WTC11 (cell line): ENCODE data around the gene MTMR10. TPM values are rescaled to one million over a fixed set of nuclear protein-coding genes. Genes with fewer than 3 reads are reported as not detected.

Source experiments
- ATAC-seq: fragments of 200-7000 bp; cut with Tn5 transposase; 2 replicates; pipeline ENCODE4 v1.10.0; 2021; ENCODE audit warnings: mild to moderate bottlenecking, moderate library complexity
- CTCF ChIA-PET: fragments of 300-600 bp; sonication (Branson Sonifier 250); formaldehyde crosslinking; loops from one replicate; lab custom pipeline; 2021; ENCODE audit warnings: antibody characterized with exemption; lab: Charles Lee
- POLR2A ChIA-PET: fragments of 350-600 bp; sonication (Branson Sonifier 250); formaldehyde crosslinking; loops from one replicate; lab custom pipeline; 2021; ENCODE audit warnings: antibody characterized with exemption; lab: Charles Lee
- DNase-seq: peaks from one replicate; pipeline ENCODE4 v3.0.0; 2021; ENCODE audit warnings: low spot score
- H3K27ac Mint-ChIP-seq: 2 replicates; pipeline ENCODE4 v1.8.0; 2021; ENCODE audit warnings: mixed read lengths
- H3K27me3 Mint-ChIP-seq: 2 replicates; pipeline ENCODE4 v1.8.0; 2021; ENCODE audit warnings: low read depth, mild to moderate bottlenecking, moderate library complexity, mixed read lengths
- H3K36me3 Mint-ChIP-seq: 2 replicates; pipeline ENCODE4 v1.8.0; 2021; ENCODE audit warnings: mixed read lengths
- H3K4me1 Mint-ChIP-seq: 2 replicates; pipeline ENCODE4 v1.8.0; 2022; ENCODE audit warnings: mixed read lengths
- H3K4me3 Mint-ChIP-seq: 2 replicates; pipeline ENCODE4 v1.8.0; 2021; ENCODE audit warnings: mild to moderate bottlenecking, moderate library complexity, mixed read lengths
- H3K9me3 Mint-ChIP-seq: 2 replicates; pipeline ENCODE4 v1.8.0; 2021; ENCODE audit warnings: mixed read lengths
- ATF3 ChIP-seq: sonication (generic); formaldehyde crosslinking; conservative IDR thresholded peaks from 2 replicates; pipeline ENCODE4 v1.8.1; 2022; ENCODE audit warnings: mild to moderate bottlenecking, missing genetic modification reagents
- E2F4 ChIP-seq: sonication (generic); formaldehyde crosslinking; IDR thresholded peaks from 2 replicates; pipeline ENCODE4 v1.8.1; 2022; ENCODE audit warnings: low read depth, mild to moderate bottlenecking, moderate library complexity, missing genetic modification reagents, borderline replicate concordance
- FOXJ3 ChIP-seq: sonication (generic); formaldehyde crosslinking; IDR thresholded peaks from 2 replicates; pipeline ENCODE4 v1.9.0; 2021; ENCODE audit warnings: missing genetic modification reagents, mild to moderate bottlenecking, borderline replicate concordance
- FOXP1 ChIP-seq: sonication (generic); formaldehyde crosslinking; IDR thresholded peaks from 2 replicates; pipeline ENCODE4 v1.8.0; 2022; ENCODE audit warnings: missing genetic modification reagents, mild to moderate bottlenecking, moderate library complexity, borderline replicate concordance
- NFATC4 ChIP-seq: fragments of 250-450 bp; sonication (Bioruptor Pico); IDR thresholded peaks from 2 replicates; pipeline ENCODE4 v1.9.0; 2021; ENCODE audit warnings: mild to moderate bottlenecking
- PREB ChIP-seq: sonication (generic); formaldehyde crosslinking; IDR thresholded peaks from 2 replicates; pipeline ENCODE4 v1.8.1; 2022; ENCODE audit warnings: mild to moderate bottlenecking, missing genetic modification reagents, moderate library complexity, borderline replicate concordance
- SOX15 ChIP-seq: fragments of 250-450 bp; sonication (Bioruptor Pico); IDR thresholded peaks from 2 replicates; pipeline ENCODE4 v1.9.0; 2021; ENCODE audit warnings: mild to moderate bottlenecking
- STAT6 ChIP-seq: sonication (generic); formaldehyde crosslinking; conservative IDR thresholded peaks from 2 replicates; pipeline ENCODE4 v1.8.1; 2023; ENCODE audit warnings: mild to moderate bottlenecking, low read depth, missing genetic modification reagents, moderate library complexity
- ZNF138 ChIP-seq: sonication (generic); formaldehyde crosslinking; conservative IDR thresholded peaks from 2 replicates; pipeline ENCODE4 v1.8.1; 2022; ENCODE audit warnings: mild to moderate bottlenecking, moderate library complexity, missing genetic modification reagents
- ZNF219 ChIP-seq: sonication (generic); formaldehyde crosslinking; IDR thresholded peaks from 2 replicates; pipeline ENCODE4 v1.8.0; 2023; ENCODE audit warnings: missing genetic modification reagents, mild to moderate bottlenecking, borderline replicate concordance
- ZNF232 ChIP-seq: sonication (generic); formaldehyde crosslinking; IDR thresholded peaks from 2 replicates; pipeline ENCODE4 v1.8.0; 2022; ENCODE audit warnings: mild to moderate bottlenecking, missing genetic modification reagents
- ZNF317 ChIP-seq: sonication (generic); formaldehyde crosslinking; IDR thresholded peaks from 2 replicates; pipeline ENCODE4 v1.8.1; 2023; ENCODE audit warnings: low read depth, mild to moderate bottlenecking, moderate library complexity, missing genetic modification reagents, borderline replicate concordance
- ZNF416 ChIP-seq: fragments of 250-450 bp; sonication (Bioruptor Pico); IDR thresholded peaks from 2 replicates; pipeline ENCODE4 v1.9.0; 2021; ENCODE audit warnings: mild to moderate bottlenecking, inconsistent platforms
- total RNA-seq: library from RNA; stranded (reverse); gene quantifications from 3 replicates; pipeline ENCODE4 v1.2.3, GENCODE V29; 2021
- TF ChIP-seq, protein P1 (sequence below): sonication (generic); formaldehyde crosslinking; IDR thresholded peaks from 2 replicates; pipeline ENCODE4 v1.8.0; 2022; ENCODE audit warnings: mild to moderate bottlenecking, missing genetic modification reagents
- TF ChIP-seq, protein P2 (sequence below): sonication (generic); formaldehyde crosslinking; IDR thresholded peaks from 2 replicates; pipeline ENCODE4 v1.8.1; 2023; ENCODE audit warnings: mild to moderate bottlenecking, missing genetic modification reagents, moderate library complexity
- TF ChIP-seq, protein P3 (sequence below): sonication (generic); formaldehyde crosslinking; IDR thresholded peaks from 2 replicates; pipeline ENCODE4 v1.8.1; 2023; ENCODE audit warnings: mild to moderate bottlenecking, moderate library complexity, missing genetic modification reagents

MTMR10 gene
- total RNA-seq, 1 experiment from 2014 or later: 15.9 TPM

GRCh38 chr15:30956216-30957124 is 35.0 kb downstream of the MTMR10 start (continued):
- TF ChIP-seq FOXP1 (no peak), ZNF138 (CRISPR knock-in tag) (no peak)

- Mint-ChIP-seq H3K27me3 (no peaks in the 10 kb centered on the region), H3K9me3 (peaks cover under 1% of the 10 kb centered on the region; the same call in 1 of the 2 replicates), H3K4me3 (no peak overlapping the region), H3K27ac (no peak overlapping the region), H3K4me1 (0 out of 2 replicates have a peak, but pooled peaks cover 2% of the 10 kb centered on the region), H3K36me3 (peaks cover 69% of the 10 kb centered on the region)
- ChIA-PET POLR2A (no interaction called here), CTCF (no interaction called here)
- ATAC-seq (no peak), DNase-seq (no peak)
- no peak for TF ChIP-seq FOXJ3
- TF ChIP-seq ZNF416: no peak
- TF ChIP-seq E2F4 (CRISPR knock-in tag): no peak
- no peak for TF ChIP-seq PREB (CRISPR knock-in tag)
- TF ChIP-seq, protein P1, sequence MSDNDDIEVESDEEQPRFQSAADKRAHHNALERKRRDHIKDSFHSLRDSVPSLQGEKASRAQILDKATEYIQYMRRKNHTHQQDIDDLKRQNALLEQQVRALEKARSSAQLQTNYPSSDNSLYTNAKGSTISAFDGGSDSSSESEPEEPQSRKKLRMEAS (CRISPR knock-in tag): no peak
- no peak for TF ChIP-seq NFATC4 (CRISPR knock-in tag)
- TF ChIP-seq, protein P2, sequence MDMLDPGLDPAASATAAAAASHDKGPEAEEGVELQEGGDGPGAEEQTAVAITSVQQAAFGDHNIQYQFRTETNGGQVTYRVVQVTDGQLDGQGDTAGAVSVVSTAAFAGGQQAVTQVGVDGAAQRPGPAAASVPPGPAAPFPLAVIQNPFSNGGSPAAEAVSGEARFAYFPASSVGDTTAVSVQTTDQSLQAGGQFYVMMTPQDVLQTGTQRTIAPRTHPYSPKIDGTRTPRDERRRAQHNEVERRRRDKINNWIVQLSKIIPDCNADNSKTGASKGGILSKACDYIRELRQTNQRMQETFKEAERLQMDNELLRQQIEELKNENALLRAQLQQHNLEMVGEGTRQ (CRISPR knock-in tag): no peak
- no peak for TF ChIP-seq ZNF232 (CRISPR knock-in tag)
- TF ChIP-seq ZNF317 (CRISPR knock-in tag): no peak
- no peak for TF ChIP-seq SOX15 (CRISPR knock-in tag)
- TF ChIP-seq ATF3 (CRISPR knock-in tag): no peak
- no peak for TF ChIP-seq ZNF219 (CRISPR knock-in tag)
- no peak for TF ChIP-seq STAT6 (CRISPR knock-in tag)
- TF ChIP-seq, protein P3, sequence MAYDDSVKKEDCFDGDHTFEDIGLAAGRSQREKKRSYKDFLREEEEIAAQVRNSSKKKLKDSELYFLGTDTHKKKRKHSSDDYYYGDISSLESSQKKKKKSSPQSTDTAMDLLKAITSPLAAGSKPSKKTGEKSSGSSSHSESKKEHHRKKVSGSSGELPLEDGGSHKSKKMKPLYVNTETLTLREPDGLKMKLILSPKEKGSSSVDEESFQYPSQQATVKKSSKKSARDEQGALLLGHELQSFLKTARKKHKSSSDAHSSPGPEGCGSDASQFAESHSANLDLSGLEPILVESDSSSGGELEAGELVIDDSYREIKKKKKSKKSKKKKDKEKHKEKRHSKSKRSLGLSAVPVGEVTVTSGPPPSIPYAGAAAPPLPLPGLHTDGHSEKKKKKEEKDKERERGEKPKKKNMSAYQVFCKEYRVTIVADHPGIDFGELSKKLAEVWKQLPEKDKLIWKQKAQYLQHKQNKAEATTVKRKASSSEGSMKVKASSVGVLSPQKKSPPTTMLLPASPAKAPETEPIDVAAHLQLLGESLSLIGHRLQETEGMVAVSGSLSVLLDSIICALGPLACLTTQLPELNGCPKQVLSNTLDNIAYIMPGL: no peak
These were observed 36.8 kb downstream of the MTMR10 start for GRCh38 chr15:30954674-30955073.
